Epithelial cell of prostate (primary cell): Measurements from ENCODE around the gene CHD6.

Experiments
- DNase-seq: peaks from one replicate; pipeline ENCODE4 v3.0.0-alpha.2; 2011; ENCODE audit warnings: low read depth, low spot score
- H3K27ac ChIP-seq: fragments of 450-650 bp; 2 replicates; pipeline ENCODE4 v1.5.1; 2017; ENCODE audit warnings: mild to moderate bottlenecking

CHD6 gene

DNA sequence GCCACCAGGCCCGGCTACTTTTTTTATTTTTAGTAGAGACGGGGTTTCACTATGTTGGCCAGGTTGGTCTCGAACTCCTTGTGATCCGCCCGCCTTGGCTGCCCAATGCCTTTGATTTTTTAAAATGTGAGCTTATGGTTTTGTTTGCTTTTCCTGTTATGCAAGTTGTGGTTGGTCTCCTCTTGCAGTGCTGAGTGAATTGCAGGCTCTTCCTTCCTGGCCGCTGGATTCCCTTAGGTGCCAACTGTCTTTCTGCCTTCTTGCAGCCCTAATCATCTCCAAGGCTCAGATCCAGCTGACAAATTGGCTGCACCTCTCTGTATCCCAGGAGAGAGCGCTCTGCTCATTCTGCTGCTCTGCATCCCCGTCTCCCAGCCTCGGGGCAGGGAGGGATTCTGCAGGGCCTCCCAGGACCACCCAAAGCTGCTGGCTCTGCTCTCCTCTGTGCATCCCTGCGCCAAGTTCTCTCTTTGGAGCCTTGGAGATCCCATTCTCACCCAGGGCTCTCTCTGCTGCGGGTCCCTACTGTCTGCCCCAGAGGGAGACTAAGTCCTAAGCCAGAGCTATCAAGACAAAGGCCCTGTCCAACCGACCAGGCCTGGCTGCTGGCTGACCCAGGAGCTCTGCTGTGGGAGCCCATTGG lies 237.5 kb downstream of the CHD6 start:
- H3K27ac ChIP-seq = no peak overlapping the region
- no peak for DNase-seq

DNA sequence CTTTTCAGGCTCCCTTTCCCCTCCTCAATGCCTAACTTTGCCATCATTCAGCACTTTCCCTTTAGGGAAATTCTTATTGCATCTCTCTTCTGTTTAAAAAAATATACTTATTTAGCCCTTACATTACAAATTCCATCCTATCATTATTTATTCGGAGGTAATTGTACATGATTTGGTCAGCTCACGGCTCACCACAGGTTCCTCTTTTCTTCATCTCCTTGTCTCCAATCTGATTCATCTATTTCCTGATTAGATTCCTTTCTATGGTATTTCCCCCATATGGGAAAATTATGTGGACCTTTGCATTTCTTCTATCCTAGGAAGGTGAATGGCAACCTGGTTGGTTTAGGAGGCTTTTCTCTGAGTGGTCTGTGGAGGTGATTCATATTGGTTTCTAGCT lies 238.6 kb downstream of the CHD6 start:
- H3K27ac ChIP-seq = no peak overlapping the region
- no peak for DNase-seq

DNA sequence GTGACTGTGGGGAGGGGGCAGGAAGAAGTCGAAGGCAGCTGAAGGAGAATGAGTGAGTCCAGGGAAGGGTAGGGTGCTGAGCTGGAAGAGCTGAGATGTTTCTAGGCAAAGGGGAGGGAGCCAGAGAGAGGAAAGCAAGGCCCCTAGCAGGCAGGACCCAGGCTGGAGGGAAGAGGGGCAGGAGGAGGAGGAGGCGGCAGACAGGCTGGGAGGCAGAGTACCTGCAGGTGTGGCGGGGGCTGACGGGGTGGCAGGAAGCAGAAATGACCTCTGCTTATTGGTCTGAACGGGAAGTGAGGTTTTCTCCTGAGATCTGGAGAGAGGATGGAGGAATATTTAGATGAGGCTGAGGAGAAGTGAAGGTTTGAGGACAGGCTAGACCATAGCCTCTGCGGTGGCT lies 240.9 kb downstream of the CHD6 start:
- no peak for DNase-seq
- no peak overlapping the region for H3K27ac ChIP-seq

DNA sequence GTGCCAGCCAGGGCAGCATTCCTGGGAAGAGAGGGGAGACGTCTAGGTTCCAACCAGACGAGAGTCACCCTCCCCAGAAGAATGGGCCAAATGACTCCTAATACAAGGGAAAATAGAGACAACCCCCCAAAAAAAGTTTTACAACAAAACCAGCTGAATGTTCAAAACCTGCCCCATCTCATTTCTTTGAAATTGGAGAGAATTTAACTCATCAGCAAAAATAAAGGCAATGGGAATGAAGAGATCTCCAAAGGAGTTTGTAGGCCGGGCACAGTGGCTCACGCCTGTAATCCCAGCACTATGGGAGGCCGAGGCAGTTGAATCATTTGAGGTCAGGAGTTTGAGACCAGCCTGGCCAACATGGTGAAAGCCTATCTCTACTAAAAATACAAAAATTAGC lies 241.8 kb downstream of the CHD6 start:
- DNase-seq = no peak
- no peak overlapping the region for H3K27ac ChIP-seq

DNA sequence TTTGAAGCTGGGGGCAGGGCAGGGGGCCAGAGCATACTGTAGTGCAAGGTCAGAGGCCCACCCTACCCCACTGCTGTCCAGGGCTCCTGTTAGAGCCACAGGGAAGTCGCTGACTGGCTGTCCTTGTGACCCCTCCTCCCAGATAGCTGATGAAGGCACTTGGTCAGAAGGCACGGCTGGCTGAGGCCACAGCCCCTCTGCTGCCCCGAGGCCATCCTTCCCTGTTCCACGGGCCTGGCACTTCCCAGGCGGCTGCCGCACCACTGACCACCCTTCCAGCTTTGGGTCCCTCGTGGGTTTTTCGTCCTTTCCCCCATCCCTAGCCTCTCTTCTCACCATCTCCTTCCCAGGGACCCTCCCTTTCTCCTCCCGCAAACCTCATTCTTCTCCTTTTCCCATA lies 242.3 kb downstream of the CHD6 start:
- DNase-seq = no peak
- no peak overlapping the region for H3K27ac ChIP-seq

DNA sequence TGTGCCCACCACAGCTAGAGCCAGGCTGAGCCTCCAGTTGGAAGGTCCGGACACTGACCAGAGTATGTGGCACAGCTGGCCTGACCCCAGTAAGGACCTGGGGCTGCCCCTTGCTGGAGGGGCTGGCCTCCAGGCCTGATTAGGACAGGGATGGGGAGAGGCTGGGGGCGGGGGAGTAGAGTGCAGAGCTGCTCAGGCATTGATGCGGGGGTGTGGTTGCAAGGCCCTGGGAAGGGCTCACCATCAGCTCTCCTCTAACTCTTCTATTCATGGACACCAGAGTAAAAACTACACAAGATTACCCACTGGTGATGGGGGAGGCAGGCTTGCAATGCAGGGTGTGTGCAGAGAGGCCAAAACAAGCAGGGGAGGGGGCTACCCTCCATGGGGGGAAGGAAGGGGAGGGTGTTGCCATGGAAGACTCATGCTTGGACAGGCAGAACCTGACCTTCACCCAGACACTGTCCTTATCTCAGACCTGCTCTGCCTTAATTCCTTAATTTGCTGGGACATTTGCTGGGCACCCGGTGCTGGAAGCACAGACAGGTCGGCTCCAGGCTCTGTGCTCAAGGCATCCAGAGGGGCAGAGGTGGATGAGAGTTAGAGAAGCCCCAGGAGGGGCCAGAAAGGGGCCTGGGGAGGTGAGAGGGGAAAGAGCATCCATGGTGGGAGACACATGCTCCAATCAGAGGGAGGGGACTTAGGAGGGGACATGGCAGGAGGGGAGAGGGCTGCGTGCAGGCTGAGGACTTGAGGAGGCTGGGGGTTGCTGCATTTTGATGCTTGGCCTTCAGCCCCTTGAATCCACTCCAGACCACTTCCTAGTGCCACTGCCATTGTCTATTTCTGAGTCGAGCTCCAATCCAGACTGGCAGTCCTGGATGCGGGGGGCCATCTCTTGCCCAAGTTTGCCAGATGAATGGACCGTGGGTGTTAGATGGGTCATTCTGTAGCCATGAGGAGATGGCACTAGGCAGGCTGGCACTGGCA lies 244.0 kb downstream of the CHD6 start:
- no peak overlapping the region for H3K27ac ChIP-seq
- DNase-seq = no peak

DNA sequence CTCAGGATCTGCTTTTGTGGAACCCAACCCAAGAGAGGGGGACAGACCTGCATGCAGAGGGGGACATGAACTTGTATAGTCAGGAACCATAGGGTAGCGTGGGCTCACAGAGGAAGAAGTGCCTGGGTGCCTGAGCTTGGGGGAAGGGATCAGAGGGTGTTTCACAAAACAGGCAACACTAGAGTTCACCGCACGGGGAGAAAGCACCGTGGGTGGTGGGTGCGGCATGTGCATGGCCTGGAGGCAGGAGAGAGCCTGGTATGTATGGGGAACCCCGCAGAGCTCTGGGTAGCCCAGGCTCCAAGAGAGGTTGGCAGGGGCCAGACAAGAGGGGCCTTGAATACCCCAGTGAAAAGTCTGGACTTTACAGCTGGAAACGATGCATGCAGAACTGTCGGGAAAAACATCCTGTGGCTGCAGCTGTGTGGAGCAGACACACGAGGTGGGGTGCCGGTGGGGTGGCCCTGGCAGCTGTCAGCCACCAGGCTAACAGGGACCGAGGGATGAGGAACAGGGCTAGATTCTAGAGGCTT lies 244.9 kb downstream of the CHD6 start:
- H3K27ac ChIP-seq = no peak overlapping the region
- DNase-seq = no peak

DNA sequence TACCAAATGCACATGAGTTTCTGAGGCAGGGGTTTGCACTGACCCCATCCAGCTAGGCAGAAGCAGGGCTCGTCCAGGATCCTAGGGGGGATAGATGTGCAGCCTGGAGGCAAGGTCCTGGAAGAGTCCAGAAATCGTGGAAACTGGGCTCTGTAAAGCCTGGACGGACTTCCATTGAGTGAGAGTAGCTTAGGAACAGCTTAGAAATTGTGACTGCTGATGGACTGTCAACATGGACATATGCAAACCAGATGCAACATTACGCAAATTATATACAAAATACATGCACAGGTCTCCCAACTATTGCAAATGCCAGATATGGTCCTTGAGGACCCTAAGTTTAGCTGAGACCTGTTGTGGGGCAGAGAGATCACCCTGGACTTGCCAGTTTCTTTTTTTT lies 246.8 kb downstream of the CHD6 start:
- no peak overlapping the region for H3K27ac ChIP-seq
- no peak for DNase-seq

DNA sequence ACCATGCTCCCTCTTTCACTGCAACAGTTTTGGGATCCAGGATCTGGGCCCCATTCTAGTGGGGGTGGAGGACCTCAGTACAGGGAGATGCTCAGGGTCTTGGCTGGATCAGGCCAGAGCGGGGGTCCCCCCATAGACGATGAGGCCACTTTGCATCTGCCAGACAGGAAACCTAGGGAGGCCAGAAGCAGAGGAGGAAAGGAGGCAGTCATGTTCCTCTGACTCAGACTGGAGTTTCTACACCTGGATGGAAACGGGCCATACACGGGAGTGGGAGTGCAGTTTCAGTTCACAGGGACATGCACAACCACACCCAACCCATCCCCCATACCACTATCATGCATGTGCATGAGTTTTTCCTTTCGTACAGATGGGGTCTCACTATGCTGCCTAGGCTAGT lies 248.0 kb downstream of the CHD6 start:
- no peak overlapping the region for H3K27ac ChIP-seq
- DNase-seq = no peak

DNA sequence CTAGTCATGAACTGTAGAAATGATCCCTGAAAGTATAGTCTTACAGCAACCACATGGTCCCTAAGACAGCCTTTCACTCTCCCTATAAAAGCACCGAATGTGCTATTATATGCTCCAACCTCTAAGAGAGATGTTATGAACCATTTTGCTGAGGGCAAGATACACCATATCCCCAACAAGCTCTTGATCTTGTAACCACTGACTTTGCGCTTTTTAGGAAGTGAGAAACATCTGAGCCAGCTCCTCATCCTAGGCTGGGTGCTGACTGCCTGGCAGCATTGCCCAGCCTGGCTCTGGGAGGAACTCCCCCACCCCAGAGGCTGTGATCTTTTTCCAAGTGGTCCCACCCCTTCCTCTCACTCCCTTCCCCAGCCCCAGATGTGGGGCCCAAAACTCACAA lies 248.5 kb downstream of the CHD6 start:
- no peak overlapping the region for H3K27ac ChIP-seq
- no peak for DNase-seq

DNA sequence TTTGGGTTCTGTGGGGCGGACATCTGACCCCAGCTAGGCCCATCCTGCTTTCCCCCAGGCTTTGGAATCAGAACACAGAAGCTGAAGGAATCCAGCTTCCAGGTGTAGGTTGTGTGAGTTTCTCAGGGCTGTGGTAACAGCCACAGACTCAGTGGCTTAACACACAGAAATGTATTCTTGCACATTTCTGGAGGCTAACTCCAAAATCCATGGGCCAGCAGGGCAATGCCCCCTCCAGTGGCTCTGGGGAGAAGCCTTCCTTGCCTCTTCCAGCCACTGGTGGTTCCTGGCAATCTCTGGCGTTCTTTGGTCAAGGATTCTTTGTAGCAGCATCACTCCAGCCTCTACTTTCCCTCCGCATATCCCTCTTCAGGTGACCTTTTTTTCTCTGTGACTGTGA lies 250.2 kb downstream of the CHD6 start:
- DNase-seq = no peak

DNA sequence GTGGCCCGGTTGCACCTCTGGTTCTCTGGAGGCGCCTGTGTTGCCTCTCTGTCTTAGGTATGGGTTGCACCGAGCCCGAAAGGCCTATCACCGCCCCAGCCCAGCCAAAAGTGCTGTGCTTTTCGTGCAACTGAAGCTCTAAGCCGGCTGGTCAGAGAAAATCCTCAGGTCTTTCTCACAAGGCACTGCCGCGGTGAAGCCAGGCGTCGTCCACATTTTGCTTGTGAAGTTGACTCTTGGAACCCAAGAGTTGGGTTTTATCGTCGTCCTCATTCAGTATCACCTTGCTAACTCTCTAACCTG lies 250.8 kb downstream of the CHD6 start:
- H3K27ac ChIP-seq = no peak overlapping the region
- no peak for DNase-seq

More for the DNA sequence above, 250.2 kb downstream of the CHD6 start:
- H3K27ac ChIP-seq = no peak overlapping the region

DNA sequence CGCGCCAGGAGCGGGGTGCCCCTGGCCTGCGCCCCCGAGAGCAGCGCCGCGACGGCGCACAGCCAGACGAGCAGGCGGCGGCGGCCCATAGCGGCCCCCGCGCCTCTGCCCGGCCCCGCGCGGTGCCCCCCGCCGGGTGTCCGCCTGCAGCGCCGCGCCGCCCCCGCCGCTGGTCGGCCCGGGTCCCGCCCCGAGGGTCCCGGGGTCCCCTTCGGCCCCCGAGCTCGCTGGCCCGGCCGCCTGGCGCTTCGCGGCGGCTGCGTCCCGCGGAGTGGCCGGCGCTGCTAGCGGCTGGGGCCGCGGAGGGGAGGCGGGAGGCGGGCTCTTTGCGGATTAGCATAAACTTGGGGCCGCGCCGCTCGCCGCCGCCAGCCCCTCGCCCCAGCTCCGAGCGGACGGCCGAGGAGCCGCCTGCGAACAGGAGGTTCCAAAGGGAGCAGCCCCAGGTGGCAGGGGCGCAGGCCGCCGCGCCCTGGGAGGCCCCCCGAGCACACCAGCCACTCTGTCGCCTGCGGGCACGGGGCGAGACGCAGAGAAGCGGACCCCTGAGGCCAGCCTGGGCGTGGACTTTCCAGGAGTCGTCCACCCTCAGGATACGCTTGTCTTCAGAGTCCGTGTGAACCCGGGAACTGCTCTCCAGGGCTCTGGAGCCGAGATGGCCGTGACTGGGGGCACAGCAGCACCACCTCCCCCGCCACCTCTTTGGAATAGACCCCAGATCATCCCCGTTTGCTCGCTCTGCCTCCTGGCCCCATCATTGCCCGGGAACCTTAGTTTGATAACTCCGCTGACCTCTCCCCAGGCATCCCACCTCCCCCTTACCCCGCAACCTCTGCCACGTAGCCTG lies 251.4 kb downstream of the CHD6 start, which contains the start of gene EMILIN3:
EMILIN3 (minus strand) TSS at position 273 of the 847 bp plus-strand sequence; CDS start at position 89, 184 bp downstream.
- DNase-seq = no peak
- no peak within 1 kb of the TSS for H3K27ac ChIP-seq

DNA sequence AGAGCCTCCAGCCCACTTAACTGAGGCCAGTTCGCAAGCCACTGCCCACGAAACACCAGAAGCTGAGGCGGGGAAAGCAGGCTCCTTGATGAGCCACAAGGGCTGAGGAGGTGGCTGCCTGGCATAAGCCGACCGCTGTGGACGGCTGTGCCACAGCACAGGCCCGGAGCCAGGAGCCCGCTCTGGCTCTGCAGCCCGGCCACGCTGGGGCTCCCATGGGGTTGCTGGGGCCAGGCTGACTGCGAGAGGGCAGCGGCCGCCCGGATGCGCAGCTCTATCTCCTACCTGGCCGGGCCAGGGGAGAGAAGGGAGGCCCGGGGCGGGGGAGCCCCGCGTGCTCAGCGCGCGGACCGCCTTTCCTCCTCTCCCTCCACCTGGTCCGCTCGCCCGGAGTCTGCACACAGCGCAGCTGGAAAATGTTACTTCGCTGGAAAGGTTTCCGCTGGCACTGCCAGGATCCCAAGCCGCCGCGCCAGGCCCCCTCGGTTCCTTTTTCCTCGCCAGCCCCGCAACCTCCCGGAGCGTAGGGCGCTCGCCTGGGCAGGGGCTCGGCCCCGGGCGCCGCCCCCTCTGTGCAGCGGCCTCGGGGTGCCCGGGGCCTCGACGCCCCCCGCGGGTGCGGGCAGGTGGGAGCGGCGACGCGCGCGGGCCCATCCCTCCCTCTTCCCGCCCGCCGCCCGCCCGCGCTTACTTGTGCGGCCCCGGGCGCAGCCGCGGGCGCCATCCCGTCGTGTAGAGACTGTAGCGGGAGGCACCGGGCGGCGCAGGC lies 252.2 kb downstream of the CHD6 start:
- H3K27ac ChIP-seq = no peak overlapping the region
- no peak for DNase-seq

DNA sequence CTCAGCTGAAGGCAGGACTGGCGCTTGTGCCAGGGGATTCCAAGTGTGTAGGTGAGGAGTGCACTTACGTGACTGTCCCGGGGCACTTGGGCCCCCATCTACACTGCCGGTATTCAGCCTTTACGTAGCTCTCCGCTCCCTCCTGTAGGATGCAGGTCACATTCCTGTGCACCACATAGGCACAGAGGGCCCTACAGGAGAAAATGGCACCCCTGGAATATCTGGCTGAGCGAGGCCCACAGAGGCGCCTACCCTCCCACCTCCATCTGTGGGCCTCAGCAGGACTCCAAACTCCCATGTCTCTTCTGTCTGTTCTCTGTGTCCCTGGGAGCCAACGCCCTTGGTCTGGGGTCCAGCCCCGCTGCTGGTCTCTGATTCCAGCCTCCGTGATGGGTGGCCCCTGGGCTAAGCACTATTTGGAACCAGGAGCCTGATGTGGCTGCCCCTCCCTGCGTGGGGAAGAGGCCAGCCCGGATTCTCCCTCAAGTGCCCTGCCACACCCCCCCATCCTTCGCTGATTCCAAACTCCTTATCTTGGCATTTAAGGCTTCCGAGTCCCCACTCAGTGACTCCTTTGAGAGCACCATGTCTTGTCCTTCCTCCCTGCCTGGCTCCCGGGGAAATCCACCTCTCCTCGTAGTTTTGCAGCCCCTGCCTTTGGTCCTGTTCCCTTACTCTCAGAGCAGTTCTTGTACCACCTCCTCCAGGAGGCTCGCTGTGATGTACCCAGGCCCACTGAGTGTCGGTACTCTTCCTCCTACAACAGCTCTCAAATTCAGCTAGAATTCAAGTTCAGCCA lies 253.0 kb downstream of the CHD6 start:
- DNase-seq = no peak
- no peak overlapping the region for H3K27ac ChIP-seq

DNA sequence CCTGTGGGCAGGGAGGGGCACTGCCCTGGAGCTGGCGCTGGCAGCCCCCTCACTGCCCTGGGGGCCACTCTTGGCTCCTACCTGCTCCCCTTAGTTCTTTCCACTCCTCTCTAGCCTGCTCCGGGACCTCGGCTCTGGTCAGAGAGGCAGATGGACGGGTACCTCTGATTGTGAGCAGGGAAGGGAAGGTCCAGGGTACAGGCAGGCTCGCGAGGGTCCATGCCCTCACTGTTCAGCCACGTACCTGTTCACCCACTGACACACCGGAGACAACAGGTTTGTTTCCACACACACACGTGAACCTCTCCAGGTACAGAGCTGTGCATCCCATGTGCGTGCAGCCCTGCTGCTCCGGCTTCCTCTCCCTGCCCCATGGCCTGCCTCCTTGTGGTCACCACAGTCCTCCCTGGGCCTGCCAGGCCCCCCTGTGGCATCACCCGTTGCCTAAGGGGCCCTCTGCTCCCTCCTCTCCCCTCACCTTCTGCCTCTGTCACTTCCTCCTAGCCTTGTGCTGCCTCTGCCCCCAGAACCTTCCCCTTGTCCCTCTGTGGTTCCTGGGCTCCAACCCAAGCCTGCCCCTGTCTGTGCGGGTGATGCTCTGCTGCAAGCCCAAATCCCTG lies 253.8 kb downstream of the CHD6 start:
- no peak for DNase-seq
- H3K27ac ChIP-seq = no peak overlapping the region

DNA sequence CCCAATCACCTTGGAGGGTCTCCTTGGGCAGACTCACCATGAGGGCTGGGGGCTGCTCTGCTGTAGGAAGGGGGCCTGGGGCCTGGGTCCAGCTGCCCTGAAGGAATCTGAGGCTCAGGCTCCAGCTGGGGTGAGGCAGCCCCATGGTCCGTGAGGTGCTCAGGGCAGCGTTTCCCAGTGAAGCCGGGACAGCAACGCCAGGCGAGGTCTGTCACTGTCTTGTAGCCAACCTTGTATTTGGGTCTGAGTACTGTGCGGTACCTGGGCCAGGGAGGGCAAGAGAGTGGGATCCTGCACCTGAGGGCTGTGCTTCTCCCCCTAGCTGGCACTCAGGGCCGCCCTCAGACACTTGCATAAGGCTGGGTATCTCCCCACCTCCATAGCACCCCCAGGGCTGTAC lies 254.6 kb downstream of the CHD6 start:
- H3K27ac ChIP-seq = no peak overlapping the region
- no peak for DNase-seq

DNA sequence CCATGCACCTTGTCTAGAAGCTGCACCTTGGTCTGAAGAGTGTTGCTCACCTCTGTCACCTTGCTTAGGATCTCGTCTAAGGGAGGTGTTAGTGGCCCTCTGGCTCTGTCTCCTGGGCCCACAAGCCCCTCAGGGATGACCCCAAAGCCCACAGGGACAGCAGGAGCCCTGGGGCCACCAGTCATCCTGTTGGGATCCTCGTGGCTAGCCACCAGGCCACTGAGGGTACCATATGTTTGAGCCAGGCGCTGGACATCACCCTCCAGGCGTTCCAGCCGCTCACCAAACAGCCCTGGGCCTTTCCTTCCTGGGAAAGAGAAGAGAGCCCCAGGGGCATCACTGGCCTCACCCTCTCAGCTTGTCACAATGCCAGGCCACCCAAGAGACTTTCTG lies 255.4 kb downstream of the CHD6 start:
- H3K27ac ChIP-seq = no peak overlapping the region

More for the DNA sequence above, 255.4 kb downstream of the CHD6 start:
- DNase-seq = no peak
